Measurements from ENCODE around the gene KIFC1. TPM values are rescaled to one million over a fixed set of nuclear protein-coding genes. Genes with fewer than 3 reads are reported as not detected.

Gene KIFC1
- total RNA-seq, 1 experiment from 2014 or later, result 140 TPM

DNA sequence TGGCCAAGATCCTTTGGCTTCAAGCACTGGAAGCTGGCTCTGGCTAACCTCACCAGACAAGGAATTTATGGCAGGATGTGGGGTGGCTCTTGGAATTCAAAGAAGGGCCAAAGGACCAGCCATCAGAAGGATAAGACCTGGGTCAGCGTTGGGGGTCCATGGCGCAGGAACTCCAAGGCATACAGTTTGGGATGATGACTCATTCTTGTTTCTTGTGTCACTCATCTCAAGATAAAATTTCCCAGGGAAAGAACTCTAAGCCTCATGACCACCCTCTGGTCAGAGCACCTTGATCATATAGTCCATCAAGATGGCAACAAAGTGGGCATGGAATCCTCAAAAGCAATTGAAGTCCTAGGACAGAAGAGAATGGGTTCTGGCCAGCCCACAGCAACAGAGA, 67.6 kb downstream of the KIFC1 start:
- Mint-ChIP-seq H3K4me1 (ENCODE audit: low read depth, unreplicated experiment) (peaks cover 12% of the 10 kb centered on the region), H3K9me3 (ENCODE audit: low read depth, unreplicated experiment) (no peaks in the 10 kb centered on the region), H3K4me3 (ENCODE audit: low read depth, unreplicated experiment) (no peak overlapping the region), H3K36me3 (ENCODE audit: insufficient read depth, unreplicated experiment) (peaks cover 30% of the 10 kb centered on the region), H3K27me3 (ENCODE audit: unreplicated experiment) (peaks cover 29% of the 10 kb centered on the region), H3K27ac (ENCODE audit: unreplicated experiment) (no peak overlapping the region)
- DNase-seq, result no peak
- CTCF ChIA-PET, result interaction anchor here (0.6 to 0.9 kb wide), 2 partner anchors 23 to 1029 kb away, joined by 4 read pairs; no protein-coding TSS in a partner anchor
- TF ChIP-seq, protein P1, sequence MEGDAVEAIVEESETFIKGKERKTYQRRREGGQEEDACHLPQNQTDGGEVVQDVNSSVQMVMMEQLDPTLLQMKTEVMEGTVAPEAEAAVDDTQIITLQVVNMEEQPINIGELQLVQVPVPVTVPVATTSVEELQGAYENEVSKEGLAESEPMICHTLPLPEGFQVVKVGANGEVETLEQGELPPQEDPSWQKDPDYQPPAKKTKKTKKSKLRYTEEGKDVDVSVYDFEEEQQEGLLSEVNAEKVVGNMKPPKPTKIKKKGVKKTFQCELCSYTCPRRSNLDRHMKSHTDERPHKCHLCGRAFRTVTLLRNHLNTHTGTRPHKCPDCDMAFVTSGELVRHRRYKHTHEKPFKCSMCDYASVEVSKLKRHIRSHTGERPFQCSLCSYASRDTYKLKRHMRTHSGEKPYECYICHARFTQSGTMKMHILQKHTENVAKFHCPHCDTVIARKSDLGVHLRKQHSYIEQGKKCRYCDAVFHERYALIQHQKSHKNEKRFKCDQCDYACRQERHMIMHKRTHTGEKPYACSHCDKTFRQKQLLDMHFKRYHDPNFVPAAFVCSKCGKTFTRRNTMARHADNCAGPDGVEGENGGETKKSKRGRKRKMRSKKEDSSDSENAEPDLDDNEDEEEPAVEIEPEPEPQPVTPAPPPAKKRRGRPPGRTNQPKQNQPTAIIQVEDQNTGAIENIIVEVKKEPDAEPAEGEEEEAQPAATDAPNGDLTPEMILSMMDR (IDR thresholded peaks at IDR 0.05; ENCODE audit: unreplicated experiment), result no peak
- intact Hi-C loops (cut with micrococcal nuclease; ENCODE audit: unreplicated experiment), result no loop called here
- no TSS peak for BruUV-seq (replicated peaks)

Small RNA genes lying within 50 kb of the gene (microRNA-seq; reads per million reads assigned to microRNA genes)
- gene MIR5004, result not detected

Other genes with a start within 250 kb of the KIFC1 start
- 1.8 TPM in 2 replicates for gene COL11A2, start 199.4 kb upstream of the KIFC1 start, total RNA-seq (2022)
- 78.2 and 78.3 TPM in 2 replicates for gene RXRB, start 191.2 kb upstream of the KIFC1 start, total RNA-seq (2022)
- gene SLC39A7, start 191.0 kb upstream of the KIFC1 start, total RNA-seq (2022), result 188 and 201 TPM in 2 replicates
- 40.4 and 41.7 TPM in 2 replicates for gene HSD17B8, start 187.2 kb upstream of the KIFC1 start, total RNA-seq (2022)
- 53.9 and 58.9 TPM in 2 replicates for gene RING1, start 183.3 kb upstream of the KIFC1 start, total RNA-seq (2022)
- 99.7 and 104 TPM in 2 replicates for gene VPS52, start 119.9 kb upstream of the KIFC1 start, total RNA-seq (2022)
- gene RPS18, start 119.7 kb upstream of the KIFC1 start, total RNA-seq (2022), result 2,667 and 2,688 TPM in 2 replicates
- gene B3GALT4, start 114.7 kb upstream of the KIFC1 start, total RNA-seq (2022), result 18.2 and 21.6 TPM in 2 replicates
- gene WDR46, start 102.6 kb upstream of the KIFC1 start, total RNA-seq (2022), result 124 and 125 TPM in 2 replicates
- gene PFDN6, start 102.2 kb upstream of the KIFC1 start, total RNA-seq (2022), result 141 and 168 TPM in 2 replicates
- 138 and 154 TPM in 2 replicates for gene RGL2, start 92.9 kb upstream of the KIFC1 start, total RNA-seq (2022)
- gene TAPBP, start 77.7 kb upstream of the KIFC1 start, total RNA-seq (2022), result 443 and 488 TPM in 2 replicates
- 22.6 and 26.4 TPM in 2 replicates for gene ZBTB22, start 74.1 kb upstream of the KIFC1 start, total RNA-seq (2022)
- 86.3 and 86.6 TPM in 2 replicates for gene DAXX, start 68.9 kb upstream of the KIFC1 start, total RNA-seq (2022)
- gene PHF1, start 19.2 kb downstream of the KIFC1 start, total RNA-seq (2022), result 62.4 and 68.3 TPM in 2 replicates
- 170 and 172 TPM in 2 replicates for gene CUTA, start 26.3 kb downstream of the KIFC1 start, total RNA-seq (2022)
- gene SYNGAP1, start 28.2 kb downstream of the KIFC1 start, total RNA-seq (2022), result 18.8 and 24.9 TPM in 2 replicates
- gene ZBTB9, start 62.8 kb downstream of the KIFC1 start, total RNA-seq (2022), result 18.1 and 20.0 TPM in 2 replicates
- gene BAK1, start 188.5 kb downstream of the KIFC1 start, total RNA-seq (2022), result 31.6 and 44.1 TPM in 2 replicates
- 136 and 143 TPM in 2 replicates for gene ITPR3, start 229.5 kb downstream of the KIFC1 start, total RNA-seq (2022)

Measured in Calu3 (cell line).